Head of caudate nucleus (tissue), 42 donors: ENCODE results near the gene PLEKHG2.
"Not testable (repeated sequence)": the region's sequence is repeated elsewhere in the genome, so short reads cannot be mapped to it uniquely, and the experiment has no call there.

Experiments used
- DNase-seq, 42 donors: peaks; one replicate each; pipeline versions ENCODE4 v3.0.0 to v3.0.0-alpha.2; 2020 to 2021; ENCODE audit warnings: mixed read lengths in 7 of 42
- intact Hi-C: fragments of 100-400 bp; cut with DNase I; formaldehyde crosslinking; loops from one replicate; pipeline ENCODE4 v1.15.0; 2022

PLEKHG2 gene

GRCh38 chr19:39430675-39431593 lies 18.5 kb downstream of the PLEKHG2 start:
- no peak for DNase-seq
- intact Hi-C loops = no loop called here

DNA sequence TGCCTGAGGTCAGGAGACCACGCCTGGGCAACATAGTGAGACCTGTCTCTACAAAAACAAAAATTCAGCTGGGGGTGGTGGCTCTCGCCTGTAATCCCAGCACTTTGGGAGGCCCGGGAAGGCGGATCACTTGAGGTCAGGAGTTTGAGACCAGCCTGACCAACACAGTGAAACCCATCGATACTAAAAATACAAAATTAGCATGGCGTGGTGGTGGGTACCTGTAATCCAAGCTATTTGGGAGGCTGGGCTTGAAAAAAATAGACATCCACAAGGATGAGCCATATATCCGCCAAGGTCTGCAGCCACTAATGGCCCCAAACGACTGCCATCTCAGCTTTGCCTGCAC lies 20.2 kb downstream of the PLEKHG2 start:
- intact Hi-C loops = no loop called here

DNA sequence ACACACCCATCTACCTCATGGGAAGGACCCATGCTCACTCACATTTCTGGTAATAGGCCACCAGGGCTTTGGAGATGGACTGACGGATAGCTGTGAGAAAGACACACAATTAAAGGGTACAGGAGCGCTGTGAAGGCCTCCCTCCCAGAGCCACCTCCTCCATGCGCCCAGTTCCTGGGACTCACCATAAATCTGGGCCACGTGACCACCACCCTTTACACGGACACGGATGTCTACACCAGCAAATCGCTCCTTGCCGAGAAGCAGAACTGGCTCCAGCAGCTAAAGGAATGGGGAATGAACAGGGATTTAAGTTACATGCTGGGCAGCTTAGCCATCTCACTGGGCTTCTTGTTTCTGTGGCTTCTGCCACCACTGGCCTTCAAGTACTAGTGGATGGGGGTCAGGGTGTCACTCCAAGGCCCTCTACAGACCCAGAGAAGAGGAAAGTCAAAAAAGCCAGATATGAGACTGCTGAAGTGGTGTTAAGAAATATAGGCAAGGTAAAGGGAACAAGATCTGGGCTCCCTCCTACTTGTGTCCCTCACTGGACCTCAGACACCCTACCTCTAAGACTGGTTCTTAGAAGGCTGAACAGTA lies 21.1 kb downstream of the PLEKHG2 start:
- intact Hi-C loops = loop anchor here (2.0 kb wide), 1 partner anchor 47 kb away; the partner anchor contains the start of gene TIMM50
- no peak for DNase-seq

More for the DNA sequence above, 20.2 kb downstream of the PLEKHG2 start:
- no peak for DNase-seq

DNA sequence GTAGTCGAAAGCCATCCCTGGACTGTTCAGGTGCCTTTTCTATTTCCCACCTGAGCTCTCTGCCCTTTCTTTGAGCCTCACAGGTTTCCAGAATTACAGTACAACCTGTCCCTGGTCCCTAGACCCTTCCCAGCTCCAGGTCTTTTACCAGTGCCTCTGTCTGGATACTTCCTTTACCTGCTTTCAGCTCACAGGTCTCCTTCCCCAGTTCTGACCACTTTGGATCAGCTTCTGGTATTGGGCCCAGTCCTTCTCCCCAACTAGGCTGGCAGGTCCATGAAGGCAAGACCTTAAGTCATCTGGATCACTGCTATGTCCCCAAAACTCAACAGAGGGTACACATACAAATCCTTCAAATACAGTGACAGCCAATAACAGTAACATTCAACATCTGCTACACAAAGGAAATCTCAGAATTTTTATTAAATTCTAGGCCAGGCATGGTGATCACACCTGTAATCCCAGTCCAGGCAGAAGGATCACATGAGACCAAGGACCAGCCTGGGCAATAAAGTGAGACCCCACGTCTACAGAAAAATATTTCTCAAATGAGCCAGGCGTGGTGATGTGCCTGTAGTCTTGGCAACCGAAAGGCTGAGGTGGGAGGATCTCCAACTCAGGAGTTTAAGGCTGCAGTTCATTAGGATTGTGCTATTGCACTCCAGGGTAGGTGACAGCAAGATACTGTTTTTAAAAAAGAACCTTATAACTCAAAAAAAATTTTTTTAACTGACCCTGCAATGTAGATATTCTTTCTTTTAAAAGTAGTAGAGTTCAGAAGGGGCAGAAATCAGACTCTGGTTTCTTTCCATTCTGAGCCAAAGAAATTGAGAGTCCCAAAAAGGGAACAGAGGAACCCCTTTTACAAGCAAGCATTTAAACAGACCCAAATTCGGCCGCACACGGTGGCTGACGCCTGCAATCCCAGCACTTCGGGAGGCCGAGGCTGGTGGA lies 21.9 kb downstream of the PLEKHG2 start:
- intact Hi-C loops = loop anchor here (2.0 kb wide), 1 partner anchor 46 kb away; the partner anchor contains the start of gene TIMM50
- DNase-seq = no peak

GRCh38 chr19:39435499-39436349 lies 23.3 kb downstream of the PLEKHG2 start, which contains the start of gene RPS16:
Gene RPS16, minus strand, starts transcription at chr19:39435949. Its CDS starts 54 bp downstream, at chr19:39435895.
- intact Hi-C loops = loop anchor here (2.0 kb wide), 1 partner anchor 45 kb away; the partner anchor contains the start of gene TIMM50
- peak; percentile 95 to 100 (median 99) for DNase-seq

DNA sequence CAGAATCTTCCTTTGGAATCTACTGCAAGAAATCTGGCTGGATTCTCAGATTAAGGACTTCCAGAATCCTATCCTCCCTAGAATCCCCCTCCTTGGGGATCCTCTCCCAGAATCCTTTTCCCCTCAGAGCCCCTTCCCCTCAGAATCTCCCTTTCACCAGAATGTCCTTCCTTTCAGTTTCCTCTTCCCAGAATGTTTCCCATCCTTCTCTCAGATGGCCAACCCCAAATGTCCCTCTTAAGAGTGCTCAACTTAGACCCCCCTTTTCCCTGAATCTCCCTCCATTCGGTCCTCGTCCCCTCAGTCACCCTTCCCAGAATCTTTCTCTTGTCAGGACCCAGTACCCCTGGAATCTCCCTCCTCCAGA lies 23.9 kb downstream of the PLEKHG2 start:
- DNase-seq = no peak
- intact Hi-C loops = no loop called here

GRCh38 chr19:39438270-39438934 lies 25.9 kb downstream of the PLEKHG2 start:
- intact Hi-C loops = no loop called here

DNA sequence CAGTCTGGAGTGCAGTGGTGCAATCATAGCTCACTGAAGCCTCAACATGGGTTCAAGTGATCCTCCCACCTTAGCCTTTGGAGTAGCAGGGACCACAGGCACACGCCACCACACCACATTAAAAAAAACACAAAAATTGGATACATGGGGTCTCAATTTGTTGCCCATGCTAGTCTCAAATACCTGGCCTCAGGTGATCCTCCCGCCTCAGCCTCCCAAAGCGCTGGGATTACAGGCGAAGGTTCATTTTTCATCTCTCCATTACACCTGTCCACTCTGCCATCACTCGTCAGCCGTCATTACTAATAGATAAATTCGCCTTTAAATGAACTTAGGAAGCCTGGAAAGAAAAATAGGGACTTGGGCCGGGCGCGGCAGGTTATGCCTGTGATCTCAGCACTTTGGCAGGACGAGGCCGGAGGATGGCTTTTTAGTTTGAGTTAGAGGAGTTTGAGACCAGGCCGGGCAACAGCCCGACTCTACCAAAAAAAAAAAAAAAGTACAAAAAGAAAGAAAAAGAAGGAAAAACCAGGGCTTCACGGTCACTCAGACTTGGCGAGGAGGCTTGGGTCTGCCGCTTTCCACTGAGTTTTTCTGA lies 32.2 kb downstream of the PLEKHG2 start:
- DNase-seq = peak in 6 of 42 donors; percentile 8 to 42 (median 18)
- intact Hi-C loops = loop anchor here (5.0 kb wide), 1 partner anchor 43 kb away; no protein-coding TSS in a partner anchor

More at GRCh38 chr19:39438270-39438934, 25.9 kb downstream of the PLEKHG2 start:
- no peak for DNase-seq

DNA sequence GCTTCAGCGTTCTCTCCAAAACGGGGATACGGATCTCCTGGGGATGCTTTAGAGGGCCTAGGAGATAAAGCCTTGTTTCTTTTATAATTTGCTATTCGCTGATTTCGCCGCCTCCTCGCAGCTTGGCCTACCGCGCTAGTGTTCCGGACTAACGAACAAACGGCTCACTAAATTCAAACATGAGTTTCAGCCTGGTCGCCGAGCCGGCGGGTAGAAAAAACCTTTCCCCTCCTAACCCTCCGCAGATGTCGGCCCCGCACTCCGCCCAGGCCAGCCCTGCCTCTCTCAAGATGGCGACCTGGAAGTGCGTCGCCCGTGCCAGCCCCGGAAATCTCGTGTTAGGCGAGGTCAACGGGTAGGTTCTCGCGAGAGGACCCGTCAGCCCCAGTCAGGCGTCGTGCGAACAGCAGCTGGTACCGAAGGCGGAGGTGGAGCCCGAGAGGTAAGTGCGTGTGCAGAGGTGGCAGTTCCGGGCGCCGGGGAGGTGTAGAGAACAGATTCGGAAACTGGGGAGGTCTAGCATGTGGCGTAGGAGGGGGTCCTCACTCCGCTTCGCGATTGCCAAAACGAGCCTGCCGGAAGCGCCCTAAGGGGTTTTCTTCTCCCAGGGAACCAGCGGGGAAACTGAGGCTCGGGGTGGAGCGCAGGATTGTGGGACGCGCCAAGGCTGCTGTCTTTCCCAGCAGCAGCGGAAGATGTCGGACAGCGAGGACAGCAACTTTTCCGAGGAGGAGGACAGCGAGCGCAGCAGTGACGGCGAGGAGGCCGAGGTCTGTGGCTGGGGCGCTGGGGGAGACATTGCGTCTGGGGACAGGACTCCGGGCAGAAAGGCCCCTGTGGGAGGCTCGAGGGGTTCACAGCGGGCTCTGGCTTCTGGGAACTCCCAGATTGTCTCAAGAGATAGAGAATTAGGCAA lies 33.0 kb downstream of the PLEKHG2 start, which contains the start of gene SUPT5H:
SUPT5H (plus strand) TSS at position 387 of the 916 bp plus-strand sequence; CDS start at position 696, 309 bp downstream.
- intact Hi-C loops = loop anchor here (5.0 kb wide), 1 partner anchor 42 kb away; no protein-coding TSS in a partner anchor
- peak; percentile 90 to 98 (median 96) for DNase-seq

- intact Hi-C loops = loop anchor here (5.0 kb wide), 1 partner anchor 41 kb away; no protein-coding TSS in a partner anchor
- DNase-seq = no peak
These were observed 34.1 kb downstream of the PLEKHG2 start for GRCh38 chr19:39446365-39447084.

GRCh38 chr19:39448271-39448670 lies 35.8 kb downstream of the PLEKHG2 start:
- intact Hi-C loops = loop anchor here (5.0 kb wide), 1 partner anchor 39 kb away; no protein-coding TSS in a partner anchor
- DNase-seq = no peak

- no peak for DNase-seq
- intact Hi-C loops = loop anchor here (5.0 kb wide), 1 partner anchor 38 kb away; no protein-coding TSS in a partner anchor
These were observed 36.8 kb downstream of the PLEKHG2 start for GRCh38 chr19:39449116-39449797.

- intact Hi-C loops, DNase-seq: not testable (repeated sequence)
These were observed 38.8 kb downstream of the PLEKHG2 start for GRCh38 chr19:39451257-39451656.

- DNase-seq = no peak
- intact Hi-C loops = no loop called here
These were observed 50.9 kb downstream of the PLEKHG2 start for GRCh38 chr19:39463403-39463802.
